CD4-positive, CD25-positive, alpha-beta regulatory T cell (primary cell): ENCODE data around the gene IFTAP. TPM values are rescaled to one million over a fixed set of nuclear protein-coding genes. Genes with fewer than 3 reads are reported as not detected.
A peak's percentile ranks its signal among the peaks of the same experiment; 100 is the strongest.

Experiments
- ATAC-seq, 2 donors: fragments of 150-1000 bp; cut with Tn5 transposase; one replicate each; pipeline ENCODE4 v1.10.0; 2021; ENCODE audit warnings: low read depth in 2 of 2, moderate number of reproducible peaks in 2 of 2, moderate library complexity in 1 of 2
- DNase-seq, 3 donors: peaks; one replicate each; pipeline versions ENCODE4 v3.0.0 to v3.0.0-alpha.2; 2012 to 2022; ENCODE audit warnings: mixed read lengths in 1 of 3
- H3K27ac ChIP-seq: one replicate; pipeline ENCODE4 v1.7.0; 2013; ENCODE audit warnings: mild to moderate bottlenecking, low read length; ENCODE audit not compliant: insufficient read depth, poor library complexity, severe bottlenecking
- H3K27me3 ChIP-seq: one replicate; pipeline ENCODE4 v1.7.0; 2013; ENCODE audit warnings: low read length; ENCODE audit not compliant: control insufficient read depth, insufficient read depth
- H3K36me3 ChIP-seq: one replicate; pipeline ENCODE4 v1.7.0; 2013; ENCODE audit warnings: mild to moderate bottlenecking, low read length, moderate library complexity; ENCODE audit not compliant: control insufficient read depth, insufficient read depth
- H3K4me1 ChIP-seq: 2 replicates; pipeline ENCODE4 v1.7.0; 2013; ENCODE audit warnings: mild to moderate bottlenecking, low read length; ENCODE audit not compliant: insufficient read depth, control insufficient read depth, poor library complexity, severe bottlenecking
- H3K4me3 ChIP-seq: one replicate; pipeline ENCODE4 v1.7.0; 2013; ENCODE audit warnings: low read depth, mild to moderate bottlenecking, low read length, moderate library complexity
- H3K9me3 ChIP-seq, 2 experiments: 1 replicate in 1 of 2; 2 replicates in 1 of 2; pipeline ENCODE4 v1.7.0; 2013; ENCODE audit warnings: low read length in 2 of 2, mild to moderate bottlenecking in 1 of 2, moderate library complexity in 1 of 2; ENCODE audit not compliant: control insufficient read depth in 2 of 2
- H3K27ac Mint-ChIP-seq, 3 donors: one replicate each; pipeline ENCODE4 v1.8.0; 2020 to 2022; ENCODE audit warnings: mild to moderate bottlenecking in 3 of 3, mixed read lengths in 3 of 3, moderate library complexity in 2 of 3
- H3K27me3 Mint-ChIP-seq: one replicate; pipeline ENCODE4 v1.8.0; 2022; ENCODE audit warnings: mild to moderate bottlenecking, mixed read lengths
- H3K36me3 Mint-ChIP-seq: one replicate; pipeline ENCODE4 v1.8.0; 2020; ENCODE audit warnings: mixed read lengths
- H3K4me1 Mint-ChIP-seq, 4 donors: one replicate each; pipeline ENCODE4 v1.8.0; 2020 to 2022; ENCODE audit warnings: mixed read lengths in 4 of 4, mild to moderate bottlenecking in 1 of 4
- H3K4me3 Mint-ChIP-seq, 4 donors: one replicate each; pipeline ENCODE4 v1.8.0; 2020 to 2022; ENCODE audit warnings: mild to moderate bottlenecking in 4 of 4, mixed read lengths in 4 of 4, moderate library complexity in 3 of 4
- H3K9me3 Mint-ChIP-seq, 7 donors: one replicate each; pipeline ENCODE4 v1.8.0; 2020 to 2022; ENCODE audit warnings: mixed read lengths in 7 of 7, mild to moderate bottlenecking in 3 of 7, moderate library complexity in 2 of 7
- polyA plus RNA-seq, 4 donors: library from polyadenylated mRNA; unstranded; fragments of 300-500 nt; fragmentation: Illumina TruSeq; gene quantifications; one replicate each; pipeline ENCODE4 v1.2.3, GENCODE V29; 2021
- total RNA-seq: library from RNA; stranded (reverse); gene quantifications from one replicate; pipeline ENCODE4 v1.2.3, GENCODE V29; 2022

Gene IFTAP
- total and polyA plus RNA-seq, 5 donors from 2014 or later = 0.71 to 3.8 (median 2.5) TPM; not detected in 1

DNA sequence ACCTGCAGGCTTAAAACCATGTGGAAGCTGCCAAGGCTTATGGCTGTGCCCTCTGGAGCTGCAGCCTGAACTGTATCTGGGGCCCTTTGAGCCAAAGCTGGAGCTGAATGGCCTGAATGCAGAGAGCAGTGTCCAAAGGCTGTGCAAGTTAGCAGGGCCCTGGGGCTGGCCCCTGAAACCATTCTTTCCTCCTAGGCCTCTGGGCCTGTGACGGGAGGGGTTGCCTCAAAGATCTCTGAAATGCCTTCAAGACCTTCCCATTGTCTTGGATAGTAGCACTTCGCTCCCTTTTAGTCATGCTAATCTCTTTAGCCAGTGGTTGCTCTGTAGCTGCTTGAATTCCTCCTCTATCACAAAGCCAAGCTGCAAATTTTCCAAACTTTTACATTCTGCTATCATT lies 12.8 kb upstream of the IFTAP start:
- H3K9me3 ChIP-seq = no peaks in the 10 kb centered on the region

DNA sequence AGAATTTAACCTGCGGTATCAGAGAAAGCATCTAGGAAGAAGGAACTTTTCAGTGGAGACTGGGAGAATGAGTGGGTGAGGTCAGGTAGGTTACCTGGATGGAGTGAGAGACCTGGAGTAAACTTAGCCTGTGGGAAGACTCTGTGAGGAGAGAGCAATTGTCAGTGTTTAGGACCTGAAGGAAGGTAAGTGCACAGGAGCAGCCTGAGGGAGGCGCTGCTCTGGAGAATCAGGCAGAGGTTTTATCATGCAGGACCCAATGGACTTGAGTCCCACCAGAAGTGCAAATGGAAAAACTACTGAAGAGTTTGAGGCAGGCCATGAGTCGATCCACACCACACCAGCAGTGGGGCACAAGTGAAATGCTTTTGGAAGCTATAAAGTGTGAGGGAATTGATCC lies 10.6 kb upstream of the IFTAP start:
- H3K27me3 Mint-ChIP-seq = peaks cover 13% of the 10 kb centered on the region
- H3K36me3 ChIP-seq = no peaks in the 10 kb centered on the region
- no peak for ATAC-seq
- peaks cover 0 to 8% (median 2%) of the 10 kb centered on the region in 7 donors for H3K9me3 Mint-ChIP-seq
- H3K4me3 Mint-ChIP-seq = no peak overlapping the region
- H3K4me3 ChIP-seq = no peak overlapping the region
- no peak overlapping the region for H3K27ac ChIP-seq
- no peaks in the 10 kb centered on the region for H3K4me1 Mint-ChIP-seq
- no peaks in the 10 kb centered on the region for H3K36me3 Mint-ChIP-seq
- H3K27ac Mint-ChIP-seq = no peak overlapping the region
- no peak for DNase-seq
- H3K27me3 ChIP-seq = no peaks in the 10 kb centered on the region
- no peaks in the 10 kb centered on the region for H3K4me1 ChIP-seq
- no peaks in the 10 kb centered on the region for H3K9me3 ChIP-seq

More for the DNA sequence above, 12.8 kb upstream of the IFTAP start:
- Mint-ChIP-seq H3K27me3 (peaks cover 9% of the 10 kb centered on the region), H3K4me3 (no peak overlapping the region), H3K27ac (no peak overlapping the region), H3K9me3 (peaks cover 0 to 8% (median 2%) of the 10 kb centered on the region in 7 donors), H3K4me1 (no peaks in the 10 kb centered on the region), H3K36me3 (no peaks in the 10 kb centered on the region)
- no peak overlapping the region for H3K4me3 ChIP-seq
- DNase-seq (no peak), ATAC-seq (no peak)
- no peak overlapping the region for H3K27ac ChIP-seq
- H3K4me1 ChIP-seq = no peaks in the 10 kb centered on the region
- H3K36me3 ChIP-seq = no peaks in the 10 kb centered on the region
- no peaks in the 10 kb centered on the region for H3K27me3 ChIP-seq

DNA sequence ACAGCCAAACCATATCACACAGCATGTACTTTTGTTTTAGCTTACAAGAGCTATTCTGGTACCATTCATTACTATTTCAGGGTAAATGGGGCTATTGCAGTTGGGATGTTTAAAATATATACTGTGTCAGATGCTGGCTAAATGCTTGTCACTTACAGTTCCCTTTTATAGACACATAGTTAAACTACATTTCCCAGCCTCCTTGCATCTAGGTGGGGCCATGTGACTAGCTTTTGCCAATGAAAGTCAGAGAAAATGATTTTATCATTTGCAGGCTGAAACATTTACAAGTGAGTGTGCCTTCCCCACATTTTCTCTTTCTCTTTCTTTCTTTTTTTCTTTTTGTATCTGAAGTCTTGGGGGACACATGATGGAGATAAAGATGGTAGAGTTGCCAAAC lies 7.8 kb upstream of the IFTAP start:
- H3K9me3 Mint-ChIP-seq = peaks cover 0 to 8% (median 2%) of the 10 kb centered on the region in 7 donors
- no peaks in the 10 kb centered on the region for H3K36me3 Mint-ChIP-seq
- peak in 1 of 3 donors; percentile 3 for DNase-seq
- H3K27ac Mint-ChIP-seq = no peak overlapping the region
- Histone ChIP-seq H3K9me3 (no peaks in the 10 kb centered on the region), H3K27me3 (no peaks in the 10 kb centered on the region), H3K4me1 (no peaks in the 10 kb centered on the region), H3K27ac (no peak overlapping the region), H3K4me3 (no peak overlapping the region), H3K36me3 (no peaks in the 10 kb centered on the region)
- no peaks in the 10 kb centered on the region for H3K4me1 Mint-ChIP-seq
- H3K4me3 Mint-ChIP-seq = no peak overlapping the region
- ATAC-seq = no peak
- peaks cover 15% of the 10 kb centered on the region for H3K27me3 Mint-ChIP-seq

DNA sequence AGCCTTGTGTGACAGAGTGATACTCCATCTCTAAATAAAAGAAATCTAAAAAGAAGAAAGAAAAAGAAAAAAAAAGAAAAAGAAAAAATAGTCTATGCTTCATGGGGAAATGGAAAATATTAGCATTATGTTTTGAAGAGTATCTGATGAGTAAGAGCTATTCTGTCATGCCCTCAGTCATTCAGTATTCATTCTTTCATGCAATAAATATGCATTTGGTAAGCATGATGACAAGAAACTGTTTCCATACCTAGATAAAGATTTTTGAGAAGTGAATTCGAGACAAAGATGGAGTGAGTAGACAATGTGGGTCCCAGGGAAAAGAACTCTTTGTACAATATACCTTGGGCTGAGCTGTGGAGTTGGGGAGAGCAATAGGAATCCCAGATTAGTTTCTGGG lies 6.2 kb upstream of the IFTAP start:
- Mint-ChIP-seq H3K27me3 (peaks cover 19% of the 10 kb centered on the region), H3K4me3 (no peak overlapping the region), H3K36me3 (no peaks in the 10 kb centered on the region), H3K4me1 (no peaks in the 10 kb centered on the region), H3K27ac (no peak overlapping the region), H3K9me3 (peaks cover 0 to 6% (median 0%) of the 10 kb centered on the region in 7 donors)
- Histone ChIP-seq H3K27me3 (no peaks in the 10 kb centered on the region), H3K4me3 (no peak overlapping the region), H3K36me3 (no peaks in the 10 kb centered on the region), H3K27ac (no peak overlapping the region), H3K9me3 (no peaks in the 10 kb centered on the region), H3K4me1 (no peaks in the 10 kb centered on the region)
- no peak for ATAC-seq
- DNase-seq = no peak

DNA sequence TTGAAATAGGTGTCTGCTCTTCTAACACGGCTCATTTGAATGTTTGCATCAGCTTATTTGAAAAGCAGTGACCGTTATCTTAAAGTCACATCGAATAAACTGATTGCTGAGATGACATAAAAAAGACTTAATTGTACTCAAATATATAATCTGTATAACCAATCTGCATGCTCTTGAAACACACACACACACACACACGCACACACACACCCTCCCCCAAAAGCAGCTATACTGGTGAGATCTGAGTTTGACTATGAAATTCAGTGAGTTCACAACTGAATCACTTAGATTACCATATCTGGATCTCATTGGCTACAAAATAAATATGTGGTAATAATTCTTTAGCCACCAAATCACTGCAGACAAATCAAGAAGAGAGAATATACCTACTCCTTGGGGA lies 3.8 kb upstream of the IFTAP start:
- Mint-ChIP-seq H3K4me1 (peaks cover 0 to 8% (median under 1%) of the 10 kb centered on the region in 4 donors), H3K27me3 (peaks cover 35% of the 10 kb centered on the region), H3K27ac (no peak overlapping the region), H3K36me3 (no peaks in the 10 kb centered on the region), H3K9me3 (peaks cover 0 to 2% (median 0%) of the 10 kb centered on the region in 7 donors), H3K4me3 (no peak overlapping the region)
- no peaks in the 10 kb centered on the region for H3K4me1 ChIP-seq
- peaks cover 14% of the 10 kb centered on the region for H3K27me3 ChIP-seq
- DNase-seq = no peak
- H3K27ac ChIP-seq = no peak overlapping the region
- H3K9me3 ChIP-seq = no peaks in the 10 kb centered on the region
- H3K36me3 ChIP-seq = no peaks in the 10 kb centered on the region
- H3K4me3 ChIP-seq = no peak overlapping the region
- no peak for ATAC-seq

DNA sequence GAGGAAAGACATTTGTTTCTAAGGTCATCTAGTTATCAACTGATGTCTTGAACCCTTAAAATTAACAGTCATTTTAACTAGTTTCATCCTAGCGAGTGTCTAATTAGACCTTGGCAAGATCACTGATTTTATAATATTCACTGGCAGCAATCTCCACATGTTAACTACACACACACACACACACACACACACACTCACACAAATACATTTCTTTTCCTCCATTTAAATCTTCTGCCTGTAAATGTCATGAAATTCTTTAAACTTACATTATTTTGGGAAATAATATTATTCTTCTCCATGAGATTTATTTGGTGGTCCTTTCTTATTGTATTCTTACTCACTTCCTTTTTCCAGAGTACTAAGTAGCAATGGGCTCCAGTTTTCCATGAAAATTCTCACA lies 2.9 kb upstream of the IFTAP start:
- H3K27me3 ChIP-seq = peaks cover 15% of the 10 kb centered on the region
- H3K36me3 Mint-ChIP-seq = no peaks in the 10 kb centered on the region
- H3K27ac ChIP-seq = no peak overlapping the region
- H3K4me3 Mint-ChIP-seq = no peak overlapping the region
- no peak overlapping the region for H3K27ac Mint-ChIP-seq
- ATAC-seq = no peak
- DNase-seq = no peak
- H3K27me3 Mint-ChIP-seq = peaks cover 30% of the 10 kb centered on the region
- no peaks in the 10 kb centered on the region for H3K9me3 ChIP-seq
- H3K36me3 ChIP-seq = no peaks in the 10 kb centered on the region
- no peak overlapping the region for H3K4me3 ChIP-seq
- H3K4me1 Mint-ChIP-seq = peaks cover 0 to 8% (median under 1%) of the 10 kb centered on the region in 4 donors
- peaks cover 0 to 2% (median 0%) of the 10 kb centered on the region in 7 donors for H3K9me3 Mint-ChIP-seq
- no peaks in the 10 kb centered on the region for H3K4me1 ChIP-seq

DNA sequence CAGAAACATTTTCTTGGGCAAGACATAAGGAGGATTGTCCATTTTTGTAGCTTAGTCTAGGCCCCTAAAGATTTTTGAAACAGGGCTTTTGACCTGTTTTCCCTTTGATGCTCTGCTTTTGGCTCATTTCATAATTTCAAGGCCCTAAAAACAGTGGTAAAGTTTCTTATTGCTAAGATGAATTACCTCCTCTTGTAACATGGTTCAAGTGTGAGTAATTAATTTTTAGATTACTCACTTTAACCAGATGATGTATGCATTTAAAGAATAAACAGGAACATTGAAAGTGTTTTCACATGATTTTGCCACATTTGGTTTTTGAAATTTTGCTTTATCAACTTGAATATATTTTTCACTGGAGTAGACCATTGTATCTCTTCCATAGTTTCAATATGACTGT lies 2.6 kb downstream of the IFTAP start:
- ATAC-seq = no peak
- H3K36me3 ChIP-seq = no peaks in the 10 kb centered on the region
- H3K27ac Mint-ChIP-seq = no peak overlapping the region
- peaks cover 15% of the 10 kb centered on the region for H3K27me3 ChIP-seq
- H3K9me3 ChIP-seq = no peaks in the 10 kb centered on the region
- H3K4me1 Mint-ChIP-seq = peaks cover 0 to 8% (median under 1%) of the 10 kb centered on the region in 4 donors
- H3K9me3 Mint-ChIP-seq = no peaks in the 10 kb centered on the region
- H3K4me3 Mint-ChIP-seq = no peak overlapping the region
- H3K27ac ChIP-seq = no peak overlapping the region
- H3K27me3 Mint-ChIP-seq = peaks cover 21% of the 10 kb centered on the region
- no peak overlapping the region for H3K4me3 ChIP-seq
- no peaks in the 10 kb centered on the region for H3K36me3 Mint-ChIP-seq
- no peak for DNase-seq
- H3K4me1 ChIP-seq = no peaks in the 10 kb centered on the region

DNA sequence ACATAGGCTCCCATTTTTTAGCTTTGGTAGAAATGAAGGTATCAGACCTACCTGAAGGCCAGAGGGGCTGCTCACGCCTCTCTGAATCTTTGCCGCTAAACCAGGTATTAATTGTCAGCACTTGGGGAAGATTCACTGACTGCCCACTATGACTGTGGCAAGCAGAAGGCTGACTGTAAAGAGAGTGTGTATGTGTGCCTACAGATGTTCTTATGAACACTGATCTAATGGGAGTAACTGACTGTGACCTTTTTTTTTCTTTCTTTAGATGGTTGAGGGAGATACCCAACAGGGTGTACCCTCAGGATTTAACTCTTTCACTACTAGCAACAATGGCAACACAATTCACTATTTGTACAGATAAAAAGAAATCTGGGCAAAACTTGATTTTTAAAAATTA lies 3.7 kb downstream of the IFTAP start, which contains the start of gene RAG2:
TSS of gene RAG2 (minus strand) at position 186 of the 400 bp plus-strand sequence. CDS start 4,068 bp downstream, outside the sequence.
- Mint-ChIP-seq H3K4me1 (peaks cover 0 to 8% (median under 1%) of the 10 kb centered on the region in 4 donors), H3K36me3 (no peaks in the 10 kb centered on the region), H3K27ac (no peak within 1 kb of the TSS), H3K9me3 (no peaks in the 10 kb centered on the region), H3K27me3 (peaks cover 21% of the 10 kb centered on the region), H3K4me3 (no peak within 1 kb of the TSS)
- Histone ChIP-seq H3K27me3 (peaks cover 15% of the 10 kb centered on the region), H3K27ac (no peak within 1 kb of the TSS), H3K4me1 (no peaks in the 10 kb centered on the region), H3K4me3 (no peak within 1 kb of the TSS), H3K9me3 (no peaks in the 10 kb centered on the region), H3K36me3 (no peaks in the 10 kb centered on the region)
- DNase-seq (no peak), ATAC-seq (no peak)
